GM10266 (cell line): ENCODE data around the gene SLC36A4.
"Not testable (repeated sequence)": the region's sequence is repeated elsewhere in the genome, so short reads cannot be mapped to it uniquely, and the experiment has no call there.

Source experiments
- DNase-seq: peaks from one replicate; pipeline ENCODE4 v3.0.0; 2012; ENCODE audit errors: extremely low spot score
- TF ChIP-seq, protein P1 (sequence below): IDR thresholded peaks from 2 replicates; pipeline ENCODE4 v1.5.1; 2012; ENCODE audit warnings: mild to moderate bottlenecking, low read depth; ENCODE audit not compliant: control insufficient read depth, insufficient read depth; ENCODE audit errors: missing control alignments

Gene SLC36A4

DNA sequence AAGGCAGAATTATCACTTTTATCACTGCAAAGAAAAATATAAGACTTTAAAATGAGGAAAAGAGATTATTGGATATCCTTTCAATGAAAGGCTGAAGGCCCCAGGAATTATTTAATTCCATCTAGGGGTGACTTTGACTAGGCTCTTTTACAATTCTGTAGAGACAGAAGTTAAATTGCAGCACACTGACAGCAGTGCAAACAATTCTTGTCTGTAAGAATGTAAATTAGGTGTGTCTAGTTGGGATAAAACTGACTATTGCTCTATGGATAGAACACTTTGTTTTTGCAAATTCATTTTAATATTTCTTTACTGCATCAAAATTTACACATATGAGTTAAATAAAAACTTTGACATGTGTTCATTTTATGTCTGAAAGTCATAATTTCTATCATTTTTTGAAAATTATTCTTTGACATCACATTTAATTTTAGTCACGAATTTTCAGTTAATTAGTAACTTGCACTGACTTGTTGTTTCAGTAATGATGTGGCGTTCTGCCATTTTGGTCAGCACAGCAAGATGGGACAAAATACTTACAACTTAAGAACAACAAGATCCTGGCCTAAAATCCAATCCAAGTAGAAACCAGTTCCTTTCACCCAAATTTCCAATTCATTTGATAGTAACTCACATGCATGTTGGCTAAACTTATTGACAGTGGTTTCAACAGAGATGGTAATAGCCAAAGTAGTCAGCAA lies 75.1 kb downstream of the SLC36A4 start:
- TF ChIP-seq, protein P1, sequence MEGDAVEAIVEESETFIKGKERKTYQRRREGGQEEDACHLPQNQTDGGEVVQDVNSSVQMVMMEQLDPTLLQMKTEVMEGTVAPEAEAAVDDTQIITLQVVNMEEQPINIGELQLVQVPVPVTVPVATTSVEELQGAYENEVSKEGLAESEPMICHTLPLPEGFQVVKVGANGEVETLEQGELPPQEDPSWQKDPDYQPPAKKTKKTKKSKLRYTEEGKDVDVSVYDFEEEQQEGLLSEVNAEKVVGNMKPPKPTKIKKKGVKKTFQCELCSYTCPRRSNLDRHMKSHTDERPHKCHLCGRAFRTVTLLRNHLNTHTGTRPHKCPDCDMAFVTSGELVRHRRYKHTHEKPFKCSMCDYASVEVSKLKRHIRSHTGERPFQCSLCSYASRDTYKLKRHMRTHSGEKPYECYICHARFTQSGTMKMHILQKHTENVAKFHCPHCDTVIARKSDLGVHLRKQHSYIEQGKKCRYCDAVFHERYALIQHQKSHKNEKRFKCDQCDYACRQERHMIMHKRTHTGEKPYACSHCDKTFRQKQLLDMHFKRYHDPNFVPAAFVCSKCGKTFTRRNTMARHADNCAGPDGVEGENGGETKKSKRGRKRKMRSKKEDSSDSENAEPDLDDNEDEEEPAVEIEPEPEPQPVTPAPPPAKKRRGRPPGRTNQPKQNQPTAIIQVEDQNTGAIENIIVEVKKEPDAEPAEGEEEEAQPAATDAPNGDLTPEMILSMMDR = no peak
- DNase-seq = no peak

DNA sequence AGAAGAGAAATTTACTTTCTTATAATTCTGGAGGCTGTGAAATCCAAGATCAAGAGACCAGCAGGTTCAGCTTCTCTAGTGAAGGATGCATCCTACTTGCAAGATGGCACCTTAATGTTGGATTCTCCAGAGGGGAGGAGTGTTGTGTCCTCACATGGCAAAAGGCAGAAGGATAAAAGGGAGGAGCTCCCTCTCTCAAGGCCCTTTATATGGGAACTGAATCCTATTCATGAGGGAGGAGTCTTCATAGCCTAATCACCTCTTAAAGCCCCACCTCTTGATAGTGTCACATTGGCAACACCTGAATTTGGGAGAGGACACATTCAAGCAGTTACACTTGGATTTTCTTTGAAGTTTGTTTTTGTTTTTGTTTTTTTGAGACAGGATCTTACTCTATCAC lies 79.5 kb downstream of the SLC36A4 start:
- TF ChIP-seq, protein P1 = no peak
- DNase-seq = no peak

DNA sequence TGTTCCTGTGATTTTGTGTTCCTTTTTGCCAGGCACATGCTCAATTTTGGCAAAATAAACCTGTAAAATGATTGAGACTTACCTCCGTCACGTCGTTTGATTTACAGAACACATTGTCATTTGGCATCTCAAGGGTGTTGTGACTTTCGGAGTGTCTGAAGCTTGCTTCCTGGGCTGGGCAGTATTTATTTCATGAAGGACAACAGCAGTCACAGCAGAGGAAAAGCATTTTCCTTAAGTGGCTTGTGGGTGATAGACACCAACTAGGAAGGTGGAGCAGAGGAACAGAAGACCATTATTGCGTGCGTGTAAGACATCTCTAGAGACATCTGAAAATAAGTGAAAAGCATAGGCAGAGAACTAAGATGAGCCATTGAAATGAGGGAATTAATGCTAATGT lies 80.2 kb downstream of the SLC36A4 start:
- DNase-seq = no peak
- TF ChIP-seq, protein P1 = no peak

DNA sequence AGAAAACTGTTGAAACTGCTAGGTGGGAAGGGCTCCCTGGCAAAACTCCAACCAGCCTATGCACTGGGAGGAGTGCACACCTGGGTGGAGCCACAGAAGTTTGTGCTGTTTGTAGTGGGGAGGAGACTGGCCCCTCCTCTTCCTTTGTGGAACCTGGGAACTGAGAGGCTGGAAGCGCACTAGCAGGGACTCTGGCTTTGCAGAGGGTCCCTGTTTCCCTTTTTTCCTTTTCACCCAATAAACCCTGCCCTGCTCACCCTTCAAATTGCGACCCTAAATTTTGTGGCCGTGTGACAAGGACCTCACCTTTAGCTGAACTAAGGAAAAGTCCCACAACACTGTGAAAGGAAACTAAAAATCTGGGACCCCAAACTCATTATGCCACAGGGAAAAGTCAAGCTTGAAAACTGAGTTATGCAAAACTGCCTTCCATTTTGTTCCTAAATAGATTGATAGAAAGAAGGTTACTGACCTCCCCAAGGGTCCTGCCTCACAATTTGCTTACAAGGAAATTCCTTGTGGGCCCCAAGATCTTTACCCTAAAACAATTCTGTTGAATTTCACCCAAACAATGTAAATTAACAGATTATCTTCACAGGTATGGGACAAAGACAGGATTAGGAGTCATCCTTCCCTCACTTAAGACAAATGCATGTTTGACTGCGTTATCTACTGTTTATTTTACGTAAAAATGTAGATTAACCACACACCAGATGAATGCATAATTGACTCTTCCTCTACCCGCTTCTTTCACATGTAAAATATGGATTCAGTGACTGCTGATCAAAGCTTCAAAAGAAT lies 81.0 kb downstream of the SLC36A4 start:
- DNase-seq = no peak
- TF ChIP-seq, protein P1 = no peak

DNA sequence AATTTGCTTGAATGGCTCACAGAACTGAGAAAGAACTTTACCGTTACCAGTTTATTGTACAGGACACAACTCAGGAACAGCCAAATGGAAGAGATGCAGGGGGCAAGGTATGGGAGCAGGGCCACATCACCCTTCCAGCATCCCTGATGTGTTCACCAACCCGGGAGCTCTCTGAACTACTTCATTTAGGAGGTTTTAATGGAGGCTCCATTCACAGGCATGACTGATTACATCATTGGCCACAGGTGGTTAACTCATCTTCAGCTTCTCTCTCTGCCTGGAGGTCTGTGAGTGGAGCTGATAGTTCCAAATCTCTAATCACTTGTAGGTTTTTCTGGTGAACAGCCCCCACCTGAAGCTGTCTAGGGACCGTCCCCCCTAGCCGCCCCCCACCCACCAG lies 83.5 kb downstream of the SLC36A4 start:
- TF ChIP-seq, protein P1 = no peak
- DNase-seq = no peak

DNA sequence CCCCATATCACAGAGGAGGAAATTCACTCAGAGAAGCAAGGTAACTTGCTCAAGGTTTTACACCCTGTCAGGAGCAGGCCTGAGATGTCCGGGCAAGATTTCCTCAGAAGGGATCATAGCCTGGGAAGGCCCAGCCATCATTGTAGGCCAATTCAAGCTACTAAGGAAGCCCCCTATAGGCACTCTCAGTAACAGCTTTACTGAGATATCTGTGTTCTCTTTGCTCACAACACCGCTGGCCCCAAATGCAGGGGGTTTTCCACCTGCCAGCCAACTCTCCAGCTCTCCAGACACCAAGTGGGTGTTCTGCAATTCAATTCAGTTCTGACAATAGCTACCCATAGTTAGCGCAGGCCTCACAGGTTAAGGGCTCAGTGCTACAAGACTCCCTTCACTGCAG lies 84.0 kb downstream of the SLC36A4 start:
- TF ChIP-seq, protein P1 = no peak
- DNase-seq = no peak

DNA sequence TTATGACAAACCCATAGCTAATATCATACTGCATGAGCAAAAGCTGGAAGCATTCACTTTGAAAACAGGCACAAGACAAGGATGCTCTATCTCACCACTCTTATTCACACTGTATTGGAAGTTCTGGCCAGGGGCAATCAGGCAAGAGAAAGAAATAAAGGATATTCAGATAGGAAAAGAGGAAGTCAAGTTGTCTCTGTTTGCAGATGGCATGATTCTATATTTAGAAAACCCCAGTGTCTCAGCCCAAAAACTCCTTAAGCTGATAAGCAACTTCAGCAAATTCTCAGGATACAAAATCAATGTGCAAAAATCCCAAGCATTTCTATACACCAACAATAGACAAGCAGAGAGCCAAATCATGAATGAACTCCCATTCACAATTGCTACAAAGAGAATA lies 86.6 kb downstream of the SLC36A4 start:
- DNase-seq = not testable (repeated sequence)

DNA sequence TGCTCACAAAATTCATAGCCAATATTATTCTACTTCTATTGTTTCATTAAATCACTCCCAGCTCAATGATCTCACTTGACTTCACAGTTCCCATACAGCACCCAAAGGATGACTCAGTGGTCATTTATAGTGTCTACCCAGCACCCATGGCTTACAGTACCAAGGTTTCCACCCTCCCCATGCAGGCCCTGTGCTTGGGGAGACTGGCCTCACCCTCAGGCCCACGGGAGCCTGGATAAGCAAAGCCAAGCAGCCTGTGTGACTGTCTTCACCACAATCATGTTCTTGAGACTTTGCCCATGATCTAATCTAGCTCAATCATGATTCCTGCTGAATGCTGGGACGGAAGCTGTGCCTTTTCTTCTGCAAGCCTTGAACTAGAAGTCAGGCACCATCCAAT lies 97.6 kb downstream of the SLC36A4 start:
- DNase-seq = no peak

More for the DNA sequence above, 97.6 kb downstream of the SLC36A4 start:
- TF ChIP-seq, protein P1 = no peak
